Gastroesophageal sphincter (tissue), 4 donors: ENCODE data around the gene FAM24B. TPM values are rescaled to one million over a fixed set of nuclear protein-coding genes. Genes with fewer than 3 reads are reported as not detected.
"Not testable (repeated sequence)": the region's sequence is repeated elsewhere in the genome, so short reads cannot be mapped to it uniquely, and the experiment has no call there.

Source experiments
- ATAC-seq: fragments of 150-250 bp; one replicate; pipeline ENCODE4 v1.9.1; 2016; ENCODE audit warnings: mild to moderate bottlenecking, moderate library complexity
- H3K27ac ChIP-seq, 4 donors: fragments of 200-600 bp; sonication (generic) in 3 of 4; 1 replicate in 3 of 4; 2 replicates in 1 of 4; pipeline ENCODE4 v1.5.1; 2016 to 2019
- H3K27me3 ChIP-seq: fragments of 200-600 bp; sonication (generic); one replicate; pipeline ENCODE4 v1.5.1; 2019
- H3K36me3 ChIP-seq, 2 donors: fragments of 200-600 bp; sonication (generic); one replicate each; pipeline ENCODE4 v1.5.1; 2019; ENCODE audit warnings: control low read depth in 1 of 2
- H3K4me1 ChIP-seq, 3 donors: fragments of 200-600 bp; sonication (generic); 1 replicate in 2 of 3; 2 replicates in 1 of 3; pipeline ENCODE4 v1.5.1; 2016 to 2019; ENCODE audit warnings: control low read depth in 2 of 3
- H3K4me3 ChIP-seq, 2 donors: fragments of 200-600 bp; sonication (generic); one replicate each; pipeline ENCODE4 v1.5.1; 2019; ENCODE audit warnings: mild to moderate bottlenecking in 1 of 2, moderate library complexity in 1 of 2
- H3K9me3 ChIP-seq, 3 donors: fragments of 200-600 bp; sonication (generic); one replicate each; pipeline ENCODE4 v1.5.1; 2017 to 2019; ENCODE audit warnings: control low read depth in 2 of 3
- EP300 ChIP-seq: sonication (generic); formaldehyde crosslinking; IDR thresholded peaks from one replicate; pipeline ENCODE4 v1.6.1; 2017; ENCODE audit warnings: antibody characterized with exemption, mild to moderate bottlenecking
- POLR2A ChIP-seq, 2 donors: fragments of 450-650 bp; IDR thresholded peaks; one replicate each; pipeline ENCODE4 v1.6.1; 2017; ENCODE audit warnings: antibody characterized with exemption in 2 of 2, mild to moderate bottlenecking in 2 of 2, moderate library complexity in 1 of 2
- POLR2AphosphoS5 ChIP-seq: sonication (generic); formaldehyde crosslinking; IDR thresholded peaks from one replicate; pipeline ENCODE4 v1.6.1; 2017; ENCODE audit warnings: antibody characterized with exemption
- whole genome bisulfite sequencing, 2 donors: methylation state at CpG; one replicate each; pipeline ENCODE4 v1.1.5; 2018; ENCODE audit warnings: low coverage in 1 of 2; 5-methylcytosine and 5-hydroxymethylcytosine counted together
- total RNA-seq, 4 donors: library from RNA; depleted of rRNA; stranded (reverse); fragments of >200 nt; gene quantifications; one replicate each; pipeline ENCODE4 v1.1.0, GENCODE V29; 2016
- TF ChIP-seq, protein P1 (sequence below), 4 experiments: fragments of 200-600 bp in 2 of 4; fragments of 450-650 bp in 2 of 4; sonication (generic) in 1 of 4; IDR thresholded peaks; one replicate each; pipeline ENCODE4 v1.5.1; 2017 to 2019; ENCODE audit warnings: antibody characterized with exemption in 4 of 4, mild to moderate bottlenecking in 2 of 4, moderate library complexity in 2 of 4

The FAM24B gene
- 1 to 10 TPM in 3 of 4 donors, not detected in 1; 1.6 to 2.8 (median 2.6) TPM for total RNA-seq

- TF ChIP-seq, protein P1, sequence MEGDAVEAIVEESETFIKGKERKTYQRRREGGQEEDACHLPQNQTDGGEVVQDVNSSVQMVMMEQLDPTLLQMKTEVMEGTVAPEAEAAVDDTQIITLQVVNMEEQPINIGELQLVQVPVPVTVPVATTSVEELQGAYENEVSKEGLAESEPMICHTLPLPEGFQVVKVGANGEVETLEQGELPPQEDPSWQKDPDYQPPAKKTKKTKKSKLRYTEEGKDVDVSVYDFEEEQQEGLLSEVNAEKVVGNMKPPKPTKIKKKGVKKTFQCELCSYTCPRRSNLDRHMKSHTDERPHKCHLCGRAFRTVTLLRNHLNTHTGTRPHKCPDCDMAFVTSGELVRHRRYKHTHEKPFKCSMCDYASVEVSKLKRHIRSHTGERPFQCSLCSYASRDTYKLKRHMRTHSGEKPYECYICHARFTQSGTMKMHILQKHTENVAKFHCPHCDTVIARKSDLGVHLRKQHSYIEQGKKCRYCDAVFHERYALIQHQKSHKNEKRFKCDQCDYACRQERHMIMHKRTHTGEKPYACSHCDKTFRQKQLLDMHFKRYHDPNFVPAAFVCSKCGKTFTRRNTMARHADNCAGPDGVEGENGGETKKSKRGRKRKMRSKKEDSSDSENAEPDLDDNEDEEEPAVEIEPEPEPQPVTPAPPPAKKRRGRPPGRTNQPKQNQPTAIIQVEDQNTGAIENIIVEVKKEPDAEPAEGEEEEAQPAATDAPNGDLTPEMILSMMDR (IDR thresholded peaks at IDR 0.05), result no peak
- TF ChIP-seq POLR2AphosphoS5, result no peak
- TF ChIP-seq POLR2A (IDR thresholded peaks at IDR 0.05), result no peak
- TF ChIP-seq EP300, result no peak
- Histone ChIP-seq H3K4me3 (peak within 1 kb of the TSS; percentile 30 to 63), H3K9me3 (no peaks in the 10 kb centered on the region), H3K4me1 (peaks cover 0 to 19% (median 3%) of the 10 kb centered on the region in 3 donors), H3K27me3 (no peaks in the 10 kb centered on the region), H3K27ac (peak within 1 kb of the TSS in 3 of 4 donors; percentile 59 to 78 (median 71)), H3K36me3 (no peaks in the 10 kb centered on the region)
- WGBS, 2 donors, result 0 to 8% methylated on average over 4 to 19 of the region's 95 CpGs
- ATAC-seq, result peak; percentile 98
Observed at GRCh38 chr10:122879339-122880273, at the start of gene FAM24B. Gene FAM24B, minus strand, starts transcription at chr10:122879581. Its CDS starts 29,066 bp downstream, at chr10:122850515.

DNA sequence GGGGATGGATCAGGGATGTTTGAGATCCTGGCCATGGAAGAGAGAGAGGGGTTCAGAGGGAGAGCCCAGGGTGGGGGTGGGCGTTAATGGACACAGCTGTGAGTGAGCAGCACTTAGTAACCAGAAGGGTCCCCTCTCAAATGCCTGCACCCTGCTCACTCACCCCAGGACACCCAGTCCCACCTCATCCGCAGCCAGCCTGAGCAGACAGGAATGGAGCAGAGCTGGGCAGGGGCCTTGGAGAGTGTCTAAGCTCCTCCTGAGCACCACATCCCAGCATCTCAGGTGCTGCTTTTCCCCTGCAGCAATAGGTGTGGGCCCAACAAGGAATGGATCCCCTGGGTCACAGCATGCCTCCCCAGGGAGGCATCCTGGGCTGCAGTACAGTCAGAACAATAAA lies 36.3 kb upstream of the FAM24B start:
- Histone ChIP-seq H3K9me3 (no peaks in the 10 kb centered on the region), H3K27ac (no peak overlapping the region), H3K4me1 (no peaks in the 10 kb centered on the region), H3K4me3 (no peak overlapping the region), H3K27me3 (no peaks in the 10 kb centered on the region), H3K36me3 (no peaks in the 10 kb centered on the region)
- no peak for TF ChIP-seq POLR2A (IDR thresholded peaks at IDR 0.05)
- no peak for TF ChIP-seq EP300
- TF ChIP-seq, protein P1 (IDR thresholded peaks at IDR 0.05), result no peak
- no peak for TF ChIP-seq POLR2AphosphoS5
- WGBS, 2 donors, result no CpG with 5 or more reads among the region's 2 CpGs
- ATAC-seq, result no peak

DNA sequence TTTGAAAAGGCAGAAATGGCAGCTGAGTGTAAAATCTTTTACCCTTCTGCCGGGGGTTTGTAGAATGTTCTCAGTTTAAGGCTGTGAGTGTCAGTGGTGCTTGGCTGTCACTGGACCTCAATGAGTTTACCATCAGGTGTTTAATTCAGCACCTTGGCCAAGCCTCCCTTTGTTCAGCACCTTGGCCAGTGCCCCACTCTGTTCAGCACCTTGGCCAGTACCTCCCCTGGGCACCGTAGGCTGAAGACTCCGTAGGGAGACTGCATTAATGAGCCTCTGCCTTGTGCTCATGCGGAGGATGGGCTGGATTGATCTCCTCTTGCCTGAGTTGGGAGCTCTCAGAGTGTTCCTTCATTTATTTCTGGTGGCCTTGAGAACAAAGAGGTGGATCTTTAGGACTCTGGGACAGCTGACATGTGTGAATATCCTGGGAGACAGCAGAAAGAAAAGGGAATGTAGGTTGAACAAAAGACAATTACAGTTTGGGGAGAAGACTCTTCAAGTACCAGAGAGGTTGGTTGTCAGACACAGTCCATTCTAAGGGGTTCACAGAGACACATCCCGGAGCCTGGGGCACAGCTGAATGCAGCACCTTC lies 32.6 kb upstream of the FAM24B start:
- Histone ChIP-seq H3K27me3 (no peaks in the 10 kb centered on the region), H3K36me3 (no peaks in the 10 kb centered on the region), H3K4me1 (no peaks in the 10 kb centered on the region), H3K9me3 (no peaks in the 10 kb centered on the region), H3K27ac (no peak overlapping the region), H3K4me3 (no peak overlapping the region)
- ATAC-seq, result no peak
- TF ChIP-seq EP300 (no peak), POLR2AphosphoS5 (no peak), POLR2A (IDR thresholded peaks at IDR 0.05) (no peak)
- TF ChIP-seq, protein P1 (IDR thresholded peaks at IDR 0.05), result no peak
- 25 to 26% methylated on average over 4 to 5 of the region's 5 CpGs for WGBS, 2 donors

GRCh38 chr10:122910310-122910709 lies 30.9 kb upstream of the FAM24B start, which contains the start of gene FAM24A:
Gene FAM24A, plus strand, starts transcription at chr10:122910610. Its CDS starts 1,025 bp downstream, at chr10:122911635.
- H3K36me3 ChIP-seq, result no peaks in the 10 kb centered on the region
- no peaks in the 10 kb centered on the region for H3K9me3 ChIP-seq
- H3K27me3 ChIP-seq, result no peaks in the 10 kb centered on the region
- H3K4me3 ChIP-seq, result no peak within 1 kb of the TSS
- ATAC-seq, result no peak
- TF ChIP-seq EP300 (no peak), POLR2A (IDR thresholded peaks at IDR 0.05) (no peak), POLR2AphosphoS5 (no peak)
- TF ChIP-seq, protein P1 (IDR thresholded peaks at IDR 0.05), result no peak
- H3K4me1 ChIP-seq, result no peaks in the 10 kb centered on the region
- WGBS, 2 donors, result 63 to 69% methylated on average over 1 of the region's 1 CpG
- no peak within 1 kb of the TSS for H3K27ac ChIP-seq

GRCh38 chr10:122903861-122904260 lies 24.5 kb upstream of the FAM24B start:
- ATAC-seq, result not testable (repeated sequence)
- 71% methylated on average over 4 of the region's 4 CpGs; no CpG with 5 or more reads in 1 of the 2 donors for WGBS, 2 donors
- peaks cover 14% of the 10 kb centered on the region for H3K27me3 ChIP-seq

More at GRCh38 chr10:122903861-122904260, 24.5 kb upstream of the FAM24B start:
- H3K4me1 ChIP-seq, H3K27ac ChIP-seq, H3K9me3 ChIP-seq, H3K4me3 ChIP-seq, H3K36me3 ChIP-seq: not testable (repeated sequence)
